ENCODE results near the gene TCEA2. TPM values are rescaled to one million over a fixed set of nuclear protein-coding genes. Genes with fewer than 3 reads are reported as not detected.

TCEA2 gene
- total and polyA plus RNA-seq, 2 of the 13 experiments (the other 11 are each of a cell fraction or from before 2014, with no cell fraction given), result 28.1 to 33.7 TPM

DNA sequence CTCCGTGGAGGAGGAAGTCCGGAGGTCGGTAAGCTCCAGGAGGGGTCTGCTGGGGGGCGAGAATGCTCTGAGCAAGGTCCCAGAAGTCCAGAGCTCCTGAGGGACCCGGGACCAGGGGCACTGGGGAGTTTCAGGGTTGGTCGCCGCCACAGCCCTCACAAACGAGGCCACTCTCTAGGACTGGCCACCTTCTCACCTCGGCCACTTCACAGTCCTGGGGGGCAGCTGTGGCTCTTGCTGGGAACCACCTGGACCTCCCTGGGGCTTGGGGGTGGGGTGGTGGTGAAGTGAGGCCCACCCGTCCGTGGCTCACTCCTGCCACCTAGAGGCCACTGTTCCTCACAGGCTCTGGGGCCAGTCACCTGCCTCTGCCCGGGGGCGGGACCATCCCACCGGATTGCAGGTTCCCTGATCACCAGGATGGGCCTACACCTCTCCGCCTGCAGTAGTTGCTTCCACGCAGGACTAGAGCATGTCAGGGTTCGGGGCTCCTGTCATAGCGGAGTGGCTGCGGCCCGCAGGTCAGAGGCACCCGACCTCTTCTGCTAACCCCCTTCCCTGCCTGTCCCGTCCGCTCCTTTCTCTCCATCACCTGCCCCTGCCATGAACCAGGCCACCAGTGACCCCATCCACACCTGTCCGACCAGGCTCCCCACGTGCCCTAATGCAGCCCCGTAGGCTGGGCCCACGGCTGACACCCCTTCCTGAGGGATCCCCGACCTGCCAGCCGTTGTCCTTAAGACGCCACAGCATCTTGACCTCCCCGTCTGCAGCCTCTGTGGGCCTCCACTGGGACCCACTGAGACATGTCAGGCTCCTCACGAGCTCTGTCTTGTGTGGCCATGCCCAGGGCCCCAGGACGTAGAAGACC lies 5.1 kb upstream of the TCEA2 start (continued):
- TF ChIP-seq, protein P1, sequence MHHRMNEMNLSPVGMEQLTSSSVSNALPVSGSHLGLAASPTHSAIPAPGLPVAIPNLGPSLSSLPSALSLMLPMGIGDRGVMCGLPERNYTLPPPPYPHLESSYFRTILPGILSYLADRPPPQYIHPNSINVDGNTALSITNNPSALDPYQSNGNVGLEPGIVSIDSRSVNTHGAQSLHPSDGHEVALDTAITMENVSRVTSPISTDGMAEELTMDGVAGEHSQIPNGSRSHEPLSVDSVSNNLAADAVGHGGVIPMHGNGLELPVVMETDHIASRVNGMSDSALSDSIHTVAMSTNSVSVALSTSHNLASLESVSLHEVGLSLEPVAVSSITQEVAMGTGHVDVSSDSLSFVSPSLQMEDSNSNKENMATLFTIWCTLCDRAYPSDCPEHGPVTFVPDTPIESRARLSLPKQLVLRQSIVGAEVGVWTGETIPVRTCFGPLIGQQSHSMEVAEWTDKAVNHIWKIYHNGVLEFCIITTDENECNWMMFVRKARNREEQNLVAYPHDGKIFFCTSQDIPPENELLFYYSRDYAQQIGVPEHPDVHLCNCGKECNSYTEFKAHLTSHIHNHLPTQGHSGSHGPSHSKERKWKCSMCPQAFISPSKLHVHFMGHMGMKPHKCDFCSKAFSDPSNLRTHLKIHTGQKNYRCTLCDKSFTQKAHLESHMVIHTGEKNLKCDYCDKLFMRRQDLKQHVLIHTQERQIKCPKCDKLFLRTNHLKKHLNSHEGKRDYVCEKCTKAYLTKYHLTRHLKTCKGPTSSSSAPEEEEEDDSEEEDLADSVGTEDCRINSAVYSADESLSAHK (CRISPR knock-in tag; IDR thresholded peaks at IDR 0.05; ENCODE audit: borderline replicate concordance), result no peak
- TF ChIP-seq, protein P2, sequence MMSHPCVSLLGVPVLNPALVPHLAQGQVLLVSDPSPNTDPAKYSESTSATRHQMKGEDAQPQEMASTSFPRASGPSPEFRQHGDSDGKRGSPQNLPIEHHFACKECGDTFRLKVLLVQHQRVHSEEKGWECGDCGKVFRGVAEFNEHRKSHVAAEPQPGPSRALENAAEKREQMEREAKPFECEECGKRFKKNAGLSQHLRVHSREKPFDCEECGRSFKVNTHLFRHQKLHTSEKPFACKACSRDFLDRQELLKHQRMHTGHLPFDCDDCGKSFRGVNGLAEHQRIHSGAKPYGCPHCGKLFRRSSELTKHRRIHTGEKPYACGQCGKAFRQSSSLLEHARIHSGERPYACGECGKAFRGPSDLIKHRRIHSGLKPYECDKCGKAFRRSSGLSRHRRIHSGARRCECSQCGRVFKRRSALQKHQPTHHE (CRISPR knock-in tag; IDR thresholded peaks at IDR 0.05; ENCODE audit: borderline replicate concordance), result peak; percentile 35; the same call in 1 of the 2 replicates
- TF ChIP-seq IRX3 (CRISPR knock-in tag; IDR thresholded peaks at IDR 0.05; ENCODE audit: borderline replicate concordance, low read depth) (no peak), ZNF460 (CRISPR knock-in tag; IDR thresholded peaks at IDR 0.05; ENCODE audit: borderline replicate concordance) (no peak), KLF15 (CRISPR knock-in tag; IDR thresholded peaks at IDR 0.05; ENCODE audit: borderline replicate concordance) (no peak), TCF7L2 (IDR thresholded peaks at IDR 0.05; ENCODE audit: low read depth, low read length) (no peak), ZNF136 (CRISPR knock-in tag; IDR thresholded peaks at IDR 0.05; ENCODE audit: low read depth) (no peak), NR2F2 (IDR thresholded peaks at IDR 0.05; ENCODE audit: borderline replicate concordance, low read depth) (no peak), CENPX (CRISPR knock-in tag; IDR thresholded peaks at IDR 0.05) (no peak), NFE2L2 (IDR thresholded peaks at IDR 0.05; ENCODE audit: low read length) (no peak), ZNF546 (CRISPR knock-in tag; conservative IDR thresholded peaks at IDR 0.05) (no peak; the same call in 1 of the 2 replicates), ETV5 (CRISPR knock-in tag; IDR thresholded peaks at IDR 0.05; ENCODE audit: borderline replicate concordance) (peak; percentile 21)
- TF ChIP-seq, protein P3, sequence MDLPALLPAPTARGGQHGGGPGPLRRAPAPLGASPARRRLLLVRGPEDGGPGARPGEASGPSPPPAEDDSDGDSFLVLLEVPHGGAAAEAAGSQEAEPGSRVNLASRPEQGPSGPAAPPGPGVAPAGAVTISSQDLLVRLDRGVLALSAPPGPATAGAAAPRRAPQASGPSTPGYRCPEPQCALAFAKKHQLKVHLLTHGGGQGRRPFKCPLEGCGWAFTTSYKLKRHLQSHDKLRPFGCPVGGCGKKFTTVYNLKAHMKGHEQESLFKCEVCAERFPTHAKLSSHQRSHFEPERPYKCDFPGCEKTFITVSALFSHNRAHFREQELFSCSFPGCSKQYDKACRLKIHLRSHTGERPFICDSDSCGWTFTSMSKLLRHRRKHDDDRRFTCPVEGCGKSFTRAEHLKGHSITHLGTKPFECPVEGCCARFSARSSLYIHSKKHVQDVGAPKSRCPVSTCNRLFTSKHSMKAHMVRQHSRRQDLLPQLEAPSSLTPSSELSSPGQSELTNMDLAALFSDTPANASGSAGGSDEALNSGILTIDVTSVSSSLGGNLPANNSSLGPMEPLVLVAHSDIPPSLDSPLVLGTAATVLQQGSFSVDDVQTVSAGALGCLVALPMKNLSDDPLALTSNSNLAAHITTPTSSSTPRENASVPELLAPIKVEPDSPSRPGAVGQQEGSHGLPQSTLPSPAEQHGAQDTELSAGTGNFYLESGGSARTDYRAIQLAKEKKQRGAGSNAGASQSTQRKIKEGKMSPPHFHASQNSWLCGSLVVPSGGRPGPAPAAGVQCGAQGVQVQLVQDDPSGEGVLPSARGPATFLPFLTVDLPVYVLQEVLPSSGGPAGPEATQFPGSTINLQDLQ (CRISPR knock-in tag; IDR thresholded peaks at IDR 0.05), result 0 out of 2 replicates have a peak, but pooled peaks have one; percentile 77
- TF ChIP-seq, protein P4, sequence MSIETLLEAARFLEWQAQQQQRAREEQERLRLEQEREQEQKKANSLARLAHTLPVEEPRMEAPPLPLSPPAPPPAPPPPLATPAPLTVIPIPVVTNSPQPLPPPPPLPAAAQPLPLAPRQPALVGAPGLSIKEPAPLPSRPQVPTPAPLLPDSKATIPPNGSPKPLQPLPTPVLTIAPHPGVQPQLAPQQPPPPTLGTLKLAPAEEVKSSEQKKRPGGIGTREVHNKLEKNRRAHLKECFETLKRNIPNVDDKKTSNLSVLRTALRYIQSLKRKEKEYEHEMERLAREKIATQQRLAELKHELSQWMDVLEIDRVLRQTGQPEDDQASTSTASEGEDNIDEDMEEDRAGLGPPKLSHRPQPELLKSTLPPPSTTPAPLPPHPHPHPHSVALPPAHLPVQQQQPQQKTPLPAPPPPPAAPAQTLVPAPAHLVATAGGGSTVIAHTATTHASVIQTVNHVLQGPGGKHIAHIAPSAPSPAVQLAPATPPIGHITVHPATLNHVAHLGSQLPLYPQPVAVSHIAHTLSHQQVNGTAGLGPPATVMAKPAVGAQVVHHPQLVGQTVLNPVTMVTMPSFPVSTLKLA (IDR thresholded peaks at IDR 0.05), result peak; percentile 89
- TF ChIP-seq, protein P5, sequence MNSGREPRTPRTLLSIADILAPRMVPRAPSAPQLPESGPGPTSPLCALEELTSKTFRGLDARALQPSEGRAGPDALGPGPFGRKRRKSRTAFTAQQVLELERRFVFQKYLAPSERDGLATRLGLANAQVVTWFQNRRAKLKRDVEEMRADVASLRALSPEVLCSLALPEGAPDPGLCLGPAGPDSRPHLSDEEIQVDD (CRISPR knock-in tag; IDR thresholded peaks at IDR 0.05; ENCODE audit: borderline replicate concordance), result peak; percentile 88; the same call in 1 of the 2 replicates
